Gastroesophageal sphincter (tissue), 3 donors: ENCODE data around the gene OR10H3.

ENCODE experiments used
- CTCF ChIP-seq, 4 experiments: fragments of 200-600 bp in 2 of 4; fragments of 450-650 bp in 2 of 4; sonication (generic) in 1 of 4; IDR thresholded peaks; one replicate each; pipeline ENCODE4 v1.5.1; 2017 to 2019; ENCODE audit warnings: antibody characterized with exemption in 4 of 4, mild to moderate bottlenecking in 2 of 4, moderate library complexity in 2 of 4
- EP300 ChIP-seq: sonication (generic); formaldehyde crosslinking; IDR thresholded peaks from one replicate; pipeline ENCODE4 v1.6.1; 2017; ENCODE audit warnings: antibody characterized with exemption, mild to moderate bottlenecking
- POLR2AphosphoS5 ChIP-seq: sonication (generic); formaldehyde crosslinking; IDR thresholded peaks from one replicate; pipeline ENCODE4 v1.6.1; 2017; ENCODE audit warnings: antibody characterized with exemption

DNA sequence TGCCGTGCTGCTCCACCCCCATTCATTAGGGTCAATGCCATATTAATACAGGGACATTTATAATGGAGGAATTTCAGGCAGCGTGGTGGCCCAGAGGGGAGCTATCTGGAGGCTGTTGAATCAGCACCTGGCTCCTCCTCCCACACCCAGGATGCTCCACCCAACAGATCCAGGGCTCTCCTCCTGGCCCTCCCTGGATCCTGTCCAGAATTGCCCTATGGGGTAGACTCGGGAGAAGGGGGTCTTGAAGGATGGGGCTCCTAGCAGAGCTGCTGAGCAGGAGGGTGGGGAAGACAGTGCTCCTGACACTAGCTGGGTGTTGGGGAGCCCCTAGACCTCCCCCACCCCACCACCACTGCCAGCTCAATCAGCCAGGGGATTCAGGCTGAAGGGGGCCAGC is 44.4 kb downstream of the OR10H3 start:
- TF ChIP-seq CTCF (IDR thresholded peaks at IDR 0.05) (no peak), POLR2AphosphoS5 (no peak), EP300 (no peak)
